SHP77 (cell line): ENCODE data around the gene PLA2G4B.

Experiments used
- DNase-seq, 2 experiments: peaks; one replicate each; lab custom pipeline; 2025; lab: John Stamatoyannopoulos, UW

The PLA2G4B gene

GRCh38 chr15:41838400-41838897 lies at the start of gene PLA2G4B:
TSS of gene PLA2G4B (plus strand) at chr15:41838847. CDS start at chr15:41838914, 67 bp downstream.
- no peak for DNase-seq

- DNase-seq = no peak
These were observed 49.4 kb upstream of the PLA2G4B start for GRCh38 chr15:41789236-41789635.

DNA sequence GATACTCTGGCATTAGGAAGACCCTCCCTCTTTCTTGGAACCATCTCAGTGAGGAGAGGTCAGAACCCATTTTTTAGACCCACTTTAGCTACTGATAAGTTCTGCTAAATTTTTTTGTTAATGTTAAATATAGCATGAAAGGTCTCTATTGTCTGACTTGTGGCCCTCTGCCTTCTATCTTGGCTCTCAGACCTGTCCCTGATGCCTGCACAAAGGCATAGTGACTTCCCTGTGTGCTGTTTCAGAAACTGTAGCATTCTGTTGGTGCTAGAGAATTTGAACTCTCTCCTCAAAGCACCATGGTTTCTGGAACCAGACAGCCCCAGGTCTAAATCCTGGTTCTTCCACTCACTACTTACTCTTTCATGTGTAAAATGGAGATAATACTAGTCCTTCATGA lies 49.0 kb upstream of the PLA2G4B start:
- no peak for DNase-seq

GRCh38 chr15:41790169-41790568 lies 48.5 kb upstream of the PLA2G4B start:
- no peak for DNase-seq

DNA sequence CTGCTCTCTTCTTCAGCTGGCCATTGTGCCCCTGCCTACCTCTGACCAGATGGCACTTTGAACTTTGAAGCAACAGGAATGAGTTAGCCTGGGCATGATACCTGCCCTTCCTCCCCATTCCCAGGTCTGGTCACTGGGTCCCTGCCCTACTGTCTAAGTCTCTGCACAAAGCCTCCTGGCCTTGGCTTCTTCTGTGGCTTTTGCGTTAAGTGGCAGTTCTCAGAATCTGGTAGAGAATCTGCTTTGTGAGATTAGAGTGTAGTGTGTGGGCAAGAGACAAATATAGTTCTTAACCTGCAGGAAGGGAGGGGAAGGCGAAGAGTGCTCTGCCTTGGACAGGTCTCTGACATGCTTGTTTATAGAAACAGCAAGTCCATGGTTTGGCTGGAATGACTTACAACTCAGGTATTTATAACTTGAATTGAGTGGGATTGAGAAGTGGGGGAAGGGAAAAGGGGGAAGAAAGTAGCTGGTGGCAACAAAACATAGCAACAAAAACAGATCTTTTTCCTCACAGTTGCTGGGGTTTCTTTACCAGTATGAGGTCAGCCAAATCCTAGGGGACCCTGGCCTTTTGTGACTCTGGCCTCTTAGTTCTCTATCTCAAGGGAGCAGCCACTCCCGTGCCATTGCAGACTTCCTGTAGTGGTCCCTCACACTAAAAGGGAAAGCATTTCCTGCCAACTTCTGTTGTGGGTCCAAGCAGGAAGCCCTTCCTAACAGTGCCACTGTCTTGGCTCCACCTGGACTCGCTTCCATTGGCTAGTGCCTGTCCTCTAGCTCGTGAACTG lies 47.7 kb upstream of the PLA2G4B start:
- no peak for DNase-seq

DNA sequence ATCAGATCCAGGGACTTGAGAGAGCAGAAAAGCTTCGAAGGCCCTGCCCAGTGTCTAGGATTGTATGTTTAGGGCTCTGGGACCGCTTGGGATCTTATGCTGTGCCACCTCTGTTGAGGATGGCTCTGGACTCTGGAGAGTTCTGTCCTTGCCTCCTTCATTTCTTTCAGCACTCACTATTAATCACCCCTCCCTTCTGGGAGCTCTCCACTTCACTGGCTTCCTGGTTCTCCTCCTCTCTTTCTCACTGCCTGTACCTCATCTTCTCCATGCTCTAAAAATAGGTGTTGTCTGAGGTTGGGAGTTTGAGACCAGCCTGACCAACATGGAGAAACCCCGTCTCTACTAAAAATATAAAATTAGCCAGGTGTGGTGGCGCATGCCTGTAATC lies 47.1 kb upstream of the PLA2G4B start:
- DNase-seq = no peak

- no peak for DNase-seq
These were observed 46.5 kb upstream of the PLA2G4B start for GRCh38 chr15:41792000-41792637.

DNA sequence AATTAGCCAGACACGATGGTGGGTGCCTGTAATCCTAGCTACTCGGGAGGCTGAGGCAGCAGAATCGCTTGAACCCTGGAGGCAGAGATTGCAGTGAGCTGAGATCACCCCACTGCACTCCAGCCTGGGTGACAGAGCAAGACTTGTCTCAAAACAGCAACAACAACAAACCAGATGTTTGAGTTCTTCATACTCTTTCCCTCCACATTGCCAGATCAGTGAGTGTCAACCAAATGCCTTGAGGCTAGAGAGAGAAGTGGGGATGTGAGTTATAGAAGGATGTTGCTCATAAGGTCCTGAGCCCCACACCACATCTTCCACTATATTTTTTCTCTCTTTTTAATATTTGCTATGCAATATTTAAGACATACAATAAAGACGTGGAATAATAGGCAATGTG lies 44.6 kb upstream of the PLA2G4B start:
- no peak for DNase-seq

GRCh38 chr15:41795996-41796856 lies 42.4 kb upstream of the PLA2G4B start:
- DNase-seq = no peak

- DNase-seq = no peak
These were observed 41.3 kb upstream of the PLA2G4B start for GRCh38 chr15:41797201-41797944.

GRCh38 chr15:41798607-41799487 lies 39.8 kb upstream of the PLA2G4B start:
- no peak for DNase-seq

DNA sequence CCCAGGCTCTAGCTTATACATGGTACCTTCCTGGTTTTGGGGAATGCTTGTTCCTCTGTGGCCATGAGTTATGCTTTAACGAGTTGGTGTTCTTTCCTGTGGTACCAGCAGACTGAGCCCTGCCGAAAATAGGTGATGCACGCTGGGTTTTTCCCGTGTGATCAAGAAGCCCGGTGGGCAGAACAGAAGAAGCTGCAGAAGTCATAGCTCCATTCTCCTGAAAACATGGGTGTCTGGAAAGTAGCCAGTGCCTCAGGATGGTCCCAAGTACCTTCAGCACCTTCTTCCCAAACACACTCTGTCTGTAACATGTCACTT lies 39.2 kb upstream of the PLA2G4B start:
- DNase-seq = no peak

- no peak for DNase-seq
These were observed 37.5 kb upstream of the PLA2G4B start for GRCh38 chr15:41801185-41801584.

GRCh38 chr15:41801850-41802455 lies 36.7 kb upstream of the PLA2G4B start:
- no peak for DNase-seq

DNA sequence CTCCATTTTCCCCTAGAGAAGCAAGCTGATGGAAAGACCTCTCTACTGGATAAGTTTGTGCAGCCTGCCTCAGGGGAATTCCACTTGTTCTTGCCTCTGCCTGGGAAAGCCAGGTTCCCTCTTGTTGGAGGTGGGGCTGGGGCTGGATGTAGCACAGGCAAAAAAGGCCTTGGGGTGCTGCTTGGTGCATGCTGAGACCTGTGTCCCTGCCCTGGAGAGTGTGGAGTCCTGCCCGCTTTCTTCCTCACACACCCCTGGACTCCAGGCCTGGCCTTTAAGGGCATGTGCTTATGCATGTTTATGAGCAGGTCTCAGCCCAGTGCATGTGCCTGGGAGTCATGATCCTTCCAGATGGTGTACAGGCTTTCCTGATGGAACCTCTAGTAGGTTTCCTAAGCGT lies 34.3 kb upstream of the PLA2G4B start:
- no peak for DNase-seq

DNA sequence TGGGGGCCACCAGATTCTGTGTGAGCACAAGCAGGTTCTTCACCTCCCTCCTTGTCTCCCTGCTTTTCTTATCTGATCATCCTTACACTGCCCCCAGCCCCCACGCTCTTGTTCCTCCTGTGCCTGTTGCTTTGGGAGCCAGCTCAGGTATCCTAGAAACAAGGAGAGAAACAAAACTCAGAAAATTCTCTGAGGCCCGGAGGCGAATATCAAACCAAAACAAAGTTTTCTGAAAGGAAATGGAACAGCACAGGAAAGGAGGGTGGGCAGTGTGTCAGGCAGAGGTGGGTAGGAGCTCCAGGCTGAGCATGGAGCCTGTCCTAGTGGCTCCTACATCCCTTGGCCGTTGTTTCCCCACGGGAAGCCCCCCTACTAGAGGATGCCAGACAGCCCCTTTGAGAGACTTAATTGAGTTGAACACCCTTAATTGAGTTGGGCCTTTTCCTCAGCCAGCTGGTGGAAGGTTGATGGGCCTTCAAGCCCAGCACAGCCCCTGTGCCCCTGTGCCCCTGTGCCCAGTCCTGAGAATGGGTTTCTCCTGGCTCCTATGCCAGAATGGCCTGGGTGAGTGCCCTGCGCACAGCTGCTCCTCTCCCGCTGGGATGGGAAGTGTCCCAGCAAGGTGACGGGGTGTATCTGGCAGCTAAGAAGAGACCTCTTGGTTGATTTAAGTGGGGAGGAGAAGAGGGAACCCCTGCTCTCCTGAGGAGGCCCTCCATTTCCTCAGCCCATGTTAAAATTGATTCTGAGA lies 33.6 kb upstream of the PLA2G4B start:
- DNase-seq = no peak

DNA sequence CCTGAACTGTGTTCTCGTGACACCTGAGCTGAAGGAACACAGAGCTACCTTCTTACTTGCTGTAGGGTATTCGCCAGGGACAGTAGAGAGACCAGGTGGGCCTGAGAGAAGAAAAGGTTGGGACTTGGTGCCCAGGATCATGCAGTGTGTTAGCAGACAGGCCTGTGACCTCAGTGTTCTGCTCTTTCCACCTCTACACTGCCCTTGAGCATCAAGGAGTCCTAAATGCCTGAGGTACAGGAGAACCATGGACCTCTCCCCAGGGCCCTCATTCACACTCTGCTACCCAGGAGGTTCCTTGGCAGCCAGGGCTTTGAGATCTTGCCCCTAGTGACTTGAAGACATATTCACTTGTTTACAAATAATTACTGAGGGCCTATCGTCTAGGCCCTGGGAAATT lies 32.9 kb upstream of the PLA2G4B start:
- no peak for DNase-seq

GRCh38 chr15:41806291-41807181 lies 32.1 kb upstream of the PLA2G4B start:
- no peak for DNase-seq

DNA sequence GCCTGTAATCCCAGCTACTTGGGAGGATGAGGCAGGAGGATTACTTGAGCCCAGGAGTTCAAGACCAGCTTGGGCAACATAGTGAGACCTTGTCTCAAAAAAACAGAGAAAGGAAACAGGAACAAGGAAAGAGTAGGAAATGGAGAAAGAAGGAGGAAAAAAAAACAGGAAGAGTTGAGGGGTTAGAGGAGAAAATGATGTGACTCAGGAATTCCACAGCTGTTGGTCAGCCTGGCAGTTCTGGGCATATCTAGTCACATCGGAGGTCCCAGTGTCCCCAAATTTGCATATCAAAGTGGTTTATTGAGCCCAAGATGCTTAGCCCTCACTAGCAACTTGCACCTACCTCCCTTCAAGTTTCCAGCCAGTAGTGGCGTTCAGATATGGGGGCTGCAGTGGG lies 29.5 kb upstream of the PLA2G4B start:
- no peak for DNase-seq
